H9 (cell line): ENCODE results near the gene DNHD1. TPM values are rescaled to one million over a fixed set of nuclear protein-coding genes. Genes with fewer than 3 reads are reported as not detected.
A peak's percentile ranks its signal among the peaks of the same experiment; 100 is the strongest.

ENCODE experiments used
- DNase-seq: peaks from one replicate; pipeline ENCODE4 v3.0.0-alpha.2; 2017
- H2AFZ ChIP-seq: one replicate; pipeline ENCODE4 v1.6.1; 2013; ENCODE audit warnings: mild to moderate bottlenecking, low read length, control low read depth, moderate library complexity
- H2AK5ac ChIP-seq: 2 replicates; pipeline ENCODE4 v1.6.1; 2013; ENCODE audit warnings: low read length, control low read depth, mixed read lengths; ENCODE audit not compliant: insufficient read length
- H2BK120ac ChIP-seq: one replicate; pipeline ENCODE4 v1.6.1; 2013; ENCODE audit warnings: low read depth, mild to moderate bottlenecking, low read length, control low read depth, inconsistent platforms; ENCODE audit not compliant: poor library complexity, severe bottlenecking
- H2BK12ac ChIP-seq: 2 replicates; pipeline ENCODE4 v1.6.1; 2013; ENCODE audit warnings: low read length, control low read depth, mixed read lengths, low read depth; ENCODE audit not compliant: insufficient read length
- H2BK15ac ChIP-seq: 2 replicates; pipeline ENCODE4 v1.6.1; 2013; ENCODE audit warnings: low read depth, low read length, control low read depth
- H2BK20ac ChIP-seq: one replicate; pipeline ENCODE4 v1.6.1; 2013; ENCODE audit warnings: low read depth, mild to moderate bottlenecking, low read length, control low read depth, inconsistent platforms; ENCODE audit not compliant: poor library complexity, severe bottlenecking
- H2BK5ac ChIP-seq: 2 replicates; pipeline ENCODE4 v1.6.1; 2013; ENCODE audit warnings: low read length, control low read depth, mixed read lengths; ENCODE audit not compliant: insufficient read length
- H3K14ac ChIP-seq: 2 replicates; pipeline ENCODE4 v1.6.1; 2013; ENCODE audit warnings: low read length, control low read depth; ENCODE audit not compliant: insufficient read depth
- H3K18ac ChIP-seq: 2 replicates; pipeline ENCODE4 v1.6.1; 2013; ENCODE audit warnings: low read depth, mild to moderate bottlenecking, mixed read lengths, low read length, control low read depth; ENCODE audit not compliant: insufficient read length
- H3K23ac ChIP-seq: 2 replicates; pipeline ENCODE4 v1.6.1; 2013; ENCODE audit warnings: low read length, control low read depth, mixed read lengths, low read depth; ENCODE audit not compliant: insufficient read length
- H3K23me2 ChIP-seq: 2 replicates; pipeline ENCODE4 v1.6.1; 2013; ENCODE audit warnings: low read depth, mild to moderate bottlenecking, mixed read lengths, low read length, control low read depth; ENCODE audit not compliant: insufficient read length, poor library complexity, severe bottlenecking
- H3K27ac ChIP-seq: 2 replicates; pipeline ENCODE4 v1.5.1; 2013; ENCODE audit warnings: low read length, control low read depth, mixed read lengths, low read depth; ENCODE audit not compliant: insufficient read length
- H3K27me3 ChIP-seq: 2 replicates; pipeline ENCODE4 v1.6.1; 2013; ENCODE audit warnings: low read length, control low read depth, inconsistent platforms; ENCODE audit not compliant: insufficient read depth
- H3K4ac ChIP-seq: 2 replicates; pipeline ENCODE4 v1.6.1; 2013; ENCODE audit warnings: low read depth, mild to moderate bottlenecking, control low read depth, inconsistent platforms, low read length, moderate library complexity
- H3K4me1 ChIP-seq: 2 replicates; pipeline ENCODE4 v1.6.1; 2013; ENCODE audit warnings: low read length, control low read depth, inconsistent platforms; ENCODE audit not compliant: insufficient read depth
- H3K4me2 ChIP-seq: 2 replicates; pipeline ENCODE4 v1.6.1; 2013; ENCODE audit warnings: low read length, control low read depth, mixed read lengths; ENCODE audit not compliant: insufficient read length, insufficient read depth
- H3K56ac ChIP-seq: 2 replicates; pipeline ENCODE4 v1.6.1; 2013; ENCODE audit warnings: low read depth, mild to moderate bottlenecking, mixed read lengths, low read length, control low read depth; ENCODE audit not compliant: insufficient read length
- H3K79me1 ChIP-seq: 2 replicates; pipeline ENCODE4 v1.6.1; 2013; ENCODE audit warnings: low read depth, mild to moderate bottlenecking, moderate library complexity, low read length, control low read depth, inconsistent platforms; ENCODE audit not compliant: insufficient read depth, poor library complexity, severe bottlenecking
- H3K79me2 ChIP-seq: 2 replicates; pipeline ENCODE4 v1.6.1; 2013; ENCODE audit warnings: low read length, control low read depth, inconsistent platforms; ENCODE audit not compliant: insufficient read depth
- H3K9ac ChIP-seq: 2 replicates; pipeline ENCODE4 v1.6.1; 2013; ENCODE audit warnings: low read length, control low read depth, mixed read lengths; ENCODE audit not compliant: insufficient read length; ENCODE audit errors: extremely low read depth
- H3K9me3 ChIP-seq: one replicate; pipeline ENCODE4 v1.6.1; 2013; ENCODE audit warnings: low read depth, low read length, inconsistent platforms; ENCODE audit not compliant: control insufficient read depth
- H3T11ph ChIP-seq: one replicate; pipeline ENCODE4 v1.6.1; 2013; ENCODE audit warnings: mild to moderate bottlenecking, low read length, control low read depth, inconsistent platforms
- H4K20me1 ChIP-seq: one replicate; pipeline ENCODE4 v1.6.1; 2013; ENCODE audit not compliant: control insufficient read depth, insufficient read length, insufficient read depth
- H4K5ac ChIP-seq: 2 replicates; pipeline ENCODE4 v1.6.1; 2013; ENCODE audit warnings: low read depth, mild to moderate bottlenecking, mixed read lengths, low read length, control low read depth; ENCODE audit not compliant: insufficient read length
- H4K8ac ChIP-seq: replicated peaks from 2 replicates; pipeline ENCODE4 v1.6.1; 2013; ENCODE audit warnings: low read length, control low read depth, mixed read lengths, low read depth; ENCODE audit not compliant: insufficient read length
- H4K91ac ChIP-seq: 2 replicates; pipeline ENCODE4 v1.6.1; 2013; ENCODE audit warnings: low read depth, mild to moderate bottlenecking, moderate library complexity, mixed read lengths, low read length, control low read depth; ENCODE audit not compliant: insufficient read length
- H3K27ac Mint-ChIP-seq, 3 experiments: 2 replicates in 2 of 3; 3 replicates in 1 of 3; pipeline ENCODE4 v1.8.0; 2020 to 2021; ENCODE audit warnings: mixed read lengths in 3 of 3, mild to moderate bottlenecking in 1 of 3, moderate library complexity in 1 of 3
- H3K27me3 Mint-ChIP-seq: 2 replicates; pipeline ENCODE4 v1.8.0; 2021; ENCODE audit warnings: low read depth, mild to moderate bottlenecking, moderate library complexity, mixed read lengths
- H3K36me3 Mint-ChIP-seq, 3 experiments: 2 replicates in 2 of 3; 3 replicates in 1 of 3; pipeline ENCODE4 v1.8.0; 2020 to 2021; ENCODE audit warnings: low read depth in 3 of 3, mixed read lengths in 3 of 3; ENCODE audit not compliant: insufficient read depth in 1 of 3
- H3K4me1 Mint-ChIP-seq, 2 experiments: 2 replicates each; pipeline ENCODE4 v1.8.0; 2020; ENCODE audit warnings: mixed read lengths in 2 of 2
- H3K4me3 Mint-ChIP-seq, 2 experiments: 2 replicates in 1 of 2; 3 replicates in 1 of 2; pipeline ENCODE4 v1.8.0; 2020 to 2021; ENCODE audit warnings: mild to moderate bottlenecking in 2 of 2, mixed read lengths in 2 of 2, moderate library complexity in 1 of 2
- H3K9me3 Mint-ChIP-seq, 2 experiments: 2 replicates in 1 of 2; 3 replicates in 1 of 2; pipeline ENCODE4 v1.8.0; 2020; ENCODE audit warnings: mild to moderate bottlenecking in 2 of 2, mixed read lengths in 2 of 2, moderate library complexity in 1 of 2
- CTCF ChIP-seq: fragments of 200-600 bp; sonication (generic); conservative IDR thresholded peaks from 3 replicates; pipeline ENCODE4 v1.8.0; 2021; ENCODE audit warnings: antibody characterized with exemption, mild to moderate bottlenecking
- WGBS: extraction: QIAGEN DNeasy Blood & Tissue Kit; methylation state at CpG from one replicate; pipeline ENCODE4 v1.1.7; 2013; ENCODE audit warnings: missing lambda C conversion rate, low lambda C conversion rate, mixed read lengths; ENCODE audit not compliant: insufficient read length; ENCODE audit errors: extremely low coverage; 5-methylcytosine and 5-hydroxymethylcytosine counted together
- total RNA-seq: library from RNA; stranded (reverse); gene quantifications from 2 replicates; pipeline ENCODE4 v1.2.1, GENCODE V29; 2021

DNHD1 gene
- total RNA-seq, 1 experiment from 2014 or later = 3.5 TPM

- Mint-ChIP-seq H3K27ac (no peak overlapping the region), H3K4me3 (no peak overlapping the region), H3K27me3 (no peaks in the 10 kb centered on the region), H3K36me3 (peaks cover 4 to 13% (median 11%) of the 10 kb centered on the region in 3 experiments; a peak in 3 of 7 replicates), H3K4me1 (no peaks in the 10 kb centered on the region), H3K9me3 (no peaks in the 10 kb centered on the region)
- Histone ChIP-seq H2BK120ac (no peak overlapping the region), H2BK12ac (no peak overlapping the region), H3K4me2 (no peak overlapping the region), H3K4ac (no peak overlapping the region), H4K20me1 (no peaks in the 10 kb centered on the region), H3K4me1 (no peaks in the 10 kb centered on the region), H2BK5ac (no peak overlapping the region), H3K23me2 (no peaks in the 10 kb centered on the region), H3K18ac (no peak overlapping the region), H3K79me2 (no peaks in the 10 kb centered on the region), H4K91ac (no peak overlapping the region), H3K27me3 (no peaks in the 10 kb centered on the region), H3K23ac (no peak overlapping the region), H2BK20ac (no peak overlapping the region), H3K9ac (no peak overlapping the region), H2AK5ac (no peak overlapping the region), H3K79me1 (no peaks in the 10 kb centered on the region), H3K56ac (no peak overlapping the region), H4K8ac (no peak overlapping the region), H3K27ac (no peak overlapping the region), H4K5ac (no peak overlapping the region), H2AFZ (no peak overlapping the region), H3K14ac (no peak overlapping the region), H3K9me3 (no peaks in the 10 kb centered on the region), H3T11ph (no peak overlapping the region), H2BK15ac (no peak overlapping the region)
- peak; percentile 83 for TF ChIP-seq CTCF
- no peak for DNase-seq
- no CpG with 5 or more reads among the region's 2 CpGs for WGBS
These were observed 8.6 kb downstream of the DNHD1 start for GRCh38 chr11:6505577-6506240.
